GM12892 (cell line): ENCODE data around the gene CFHR4.

Source experiments
- POLR2A ChIP-seq: IDR thresholded peaks from 2 replicates; pipeline ENCODE4 v1.6.1; 2011; ENCODE audit warnings: low read depth, low read length, control low read depth
- POLR2AphosphoS5 ChIP-seq: IDR thresholded peaks from 2 replicates; pipeline ENCODE4 v1.6.1; 2011; ENCODE audit warnings: low read depth, low read length, control low read depth
- TAF1 ChIP-seq: IDR thresholded peaks from 2 replicates; pipeline ENCODE4 v1.6.1; 2011; ENCODE audit warnings: low read depth, mild to moderate bottlenecking, control low read depth, low read length, borderline replicate concordance

DNA sequence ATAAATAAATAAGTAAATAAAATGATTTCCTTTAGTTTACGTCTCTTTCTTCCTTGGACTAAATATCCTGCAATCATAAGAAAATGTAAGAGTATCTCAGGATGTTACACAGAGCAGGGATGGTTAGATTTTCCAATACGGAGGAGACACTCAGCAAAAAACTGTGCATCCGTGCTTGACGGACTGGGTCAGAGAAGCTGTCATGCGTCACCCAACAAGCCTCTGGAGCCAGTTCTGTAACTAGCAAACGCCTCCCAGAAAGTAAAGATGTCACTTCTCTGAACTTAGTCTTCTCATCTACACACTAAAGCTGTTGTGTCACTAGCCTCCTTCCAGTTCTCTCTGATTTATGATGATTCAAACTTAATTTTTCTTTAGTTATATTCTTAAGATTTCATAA, 3.4 kb downstream of the CFHR4 start:
- TF ChIP-seq TAF1 = no peak
- TF ChIP-seq POLR2A = no peak
- TF ChIP-seq POLR2AphosphoS5 = no peak
